ENCODE measurements around the gene IGSF3. TPM values are rescaled to one million over a fixed set of nuclear protein-coding genes. Genes with fewer than 3 reads are reported as not detected.

Gene IGSF3
- total RNA-seq, 1 donor from 2014 or later, result 2.1 TPM

- Mint-ChIP-seq H3K27ac (no peak overlapping the region), H3K36me3 (ENCODE audit: low read depth) (no peaks in the 10 kb centered on the region)
- intact Hi-C loops (cut with micrococcal nuclease), result no loop called here
Observed at GRCh38 chr1:116587501-116588227, 79.9 kb downstream of the IGSF3 start.

GRCh38 chr1:116586741-116587143, 80.8 kb downstream of the IGSF3 start:
- H3K36me3 Mint-ChIP-seq (ENCODE audit: low read depth), result no peaks in the 10 kb centered on the region
- no peaks in the 10 kb centered on the region for H3K9me3 Mint-ChIP-seq
- no peak overlapping the region for H3K27ac Mint-ChIP-seq
- intact Hi-C loops (cut with micrococcal nuclease), result no loop called here
- H3K27me3 Mint-ChIP-seq, result no peaks in the 10 kb centered on the region
- DNase-seq, result no peak
- H3K4me3 Mint-ChIP-seq, result no peak overlapping the region
- peaks cover 9% of the 10 kb centered on the region for H3K4me1 Mint-ChIP-seq

More at GRCh38 chr1:116587501-116588227, 79.9 kb downstream of the IGSF3 start:
- no peaks in the 10 kb centered on the region for H3K27me3 Mint-ChIP-seq
- H3K9me3 Mint-ChIP-seq, result no peaks in the 10 kb centered on the region
- H3K4me3 Mint-ChIP-seq, result no peak overlapping the region
- no peak for DNase-seq
- peaks cover 9% of the 10 kb centered on the region for H3K4me1 Mint-ChIP-seq

GRCh38 chr1:116585886-116586285, 81.6 kb downstream of the IGSF3 start:
- Mint-ChIP-seq H3K27ac (no peak overlapping the region), H3K4me1 (peaks cover 9% of the 10 kb centered on the region), H3K27me3 (no peaks in the 10 kb centered on the region), H3K4me3 (no peak overlapping the region), H3K36me3 (ENCODE audit: low read depth) (no peaks in the 10 kb centered on the region), H3K9me3 (no peaks in the 10 kb centered on the region)
- DNase-seq, result no peak
- intact Hi-C loops (cut with micrococcal nuclease), result no loop called here

- Mint-ChIP-seq H3K36me3 (ENCODE audit: low read depth) (no peaks in the 10 kb centered on the region), H3K27ac (no peak overlapping the region), H3K4me3 (no peak overlapping the region), H3K27me3 (peaks cover 8% of the 10 kb centered on the region), H3K9me3 (no peaks in the 10 kb centered on the region), H3K4me1 (no peaks in the 10 kb centered on the region)
- no peak for DNase-seq
- intact Hi-C loops (cut with micrococcal nuclease), result no loop called here
Observed at GRCh38 chr1:116581323-116581885, 86.1 kb downstream of the IGSF3 start.

- no peak for DNase-seq
- peaks cover 8% of the 10 kb centered on the region for H3K27me3 Mint-ChIP-seq
- intact Hi-C loops (cut with micrococcal nuclease), result no loop called here
- no peaks in the 10 kb centered on the region for H3K36me3 Mint-ChIP-seq (ENCODE audit: low read depth)
- no peak overlapping the region for H3K27ac Mint-ChIP-seq
- no peak overlapping the region for H3K4me3 Mint-ChIP-seq
- H3K4me1 Mint-ChIP-seq, result peaks cover 2% of the 10 kb centered on the region
- no peaks in the 10 kb centered on the region for H3K9me3 Mint-ChIP-seq
Observed at GRCh38 chr1:116580446-116581322, 86.8 kb downstream of the IGSF3 start.

- DNase-seq, result no peak
- Mint-ChIP-seq H3K36me3 (ENCODE audit: low read depth) (no peaks in the 10 kb centered on the region), H3K4me3 (no peak overlapping the region), H3K27me3 (peaks cover 8% of the 10 kb centered on the region), H3K4me1 (peaks cover 10% of the 10 kb centered on the region), H3K9me3 (no peaks in the 10 kb centered on the region), H3K27ac (no peak overlapping the region)
- intact Hi-C loops (cut with micrococcal nuclease), result loop anchor here (10.0 kb wide), 1 partner anchor 785 kb away; the partner anchor contains the start of gene MAN1A2
Observed at GRCh38 chr1:116579259-116579875, 88.2 kb downstream of the IGSF3 start.

- intact Hi-C loops (cut with micrococcal nuclease), result loop anchor here (10.0 kb wide), 1 partner anchor 786 kb away; the partner anchor contains the start of gene MAN1A2
Observed at GRCh38 chr1:116578581-116578980, 89.0 kb downstream of the IGSF3 start.

GRCh38 chr1:116577759-116578314, 89.7 kb downstream of the IGSF3 start:
- H3K36me3 Mint-ChIP-seq (ENCODE audit: low read depth), result no peaks in the 10 kb centered on the region
- H3K9me3 Mint-ChIP-seq, result no peaks in the 10 kb centered on the region
- H3K27ac Mint-ChIP-seq, result no peak overlapping the region
- no peak for DNase-seq
- H3K27me3 Mint-ChIP-seq, result peaks cover 8% of the 10 kb centered on the region
- H3K4me3 Mint-ChIP-seq, result no peak overlapping the region
- intact Hi-C loops (cut with micrococcal nuclease), result loop anchor here (10.0 kb wide), 1 partner anchor 787 kb away; the partner anchor contains the start of gene MAN1A2
- H3K4me1 Mint-ChIP-seq, result peaks cover 16% of the 10 kb centered on the region

More at GRCh38 chr1:116578581-116578980, 89.0 kb downstream of the IGSF3 start:
- Mint-ChIP-seq H3K27ac (no peak overlapping the region), H3K4me3 (no peak overlapping the region), H3K27me3 (peaks cover 8% of the 10 kb centered on the region), H3K36me3 (ENCODE audit: low read depth) (no peaks in the 10 kb centered on the region), H3K4me1 (peaks cover 14% of the 10 kb centered on the region), H3K9me3 (no peaks in the 10 kb centered on the region)
- DNase-seq, result no peak

- DNase-seq, result peak; percentile 89
- Mint-ChIP-seq H3K4me3 (no peak overlapping the region), H3K36me3 (ENCODE audit: low read depth) (peaks cover 5% of the 10 kb centered on the region), H3K9me3 (no peaks in the 10 kb centered on the region), H3K4me1 (peaks cover 32% of the 10 kb centered on the region), H3K27ac (no peak overlapping the region), H3K27me3 (peaks cover 8% of the 10 kb centered on the region)
- intact Hi-C loops (cut with micrococcal nuclease), result loop anchor here (1.0 to 10.0 kb wide), 11 partner anchors 22 to 790 kb away; partner anchors contain the start of genes CD101 and MAN1A2
Observed at GRCh38 chr1:116574581-116575291, 92.8 kb downstream of the IGSF3 start.

GRCh38 chr1:116573431-116574095, 94.0 kb downstream of the IGSF3 start:
- no peak overlapping the region for H3K4me3 Mint-ChIP-seq
- intact Hi-C loops (cut with micrococcal nuclease), result loop anchor here (1.0 to 10.0 kb wide), 11 partner anchors 23 to 791 kb away; partner anchors contain the start of genes CD101 and MAN1A2
- H3K27me3 Mint-ChIP-seq, result peaks cover 5% of the 10 kb centered on the region
- peaks cover 13% of the 10 kb centered on the region for H3K36me3 Mint-ChIP-seq (ENCODE audit: low read depth)
- DNase-seq, result no peak
- no peaks in the 10 kb centered on the region for H3K9me3 Mint-ChIP-seq
- H3K4me1 Mint-ChIP-seq, result peaks cover 44% of the 10 kb centered on the region
- H3K27ac Mint-ChIP-seq, result no peak overlapping the region

GRCh38 chr1:116572771-116573430, 94.6 kb downstream of the IGSF3 start:
- H3K4me1 Mint-ChIP-seq, result peaks cover 51% of the 10 kb centered on the region
- no peak overlapping the region for H3K27ac Mint-ChIP-seq
- H3K36me3 Mint-ChIP-seq (ENCODE audit: low read depth), result peaks cover 19% of the 10 kb centered on the region
- intact Hi-C loops (cut with micrococcal nuclease), result loop anchor here (5.0 to 10.0 kb wide), 8 partner anchors 99 to 792 kb away; partner anchors contain the start of genes CD101 and MAN1A2
- peaks cover 5% of the 10 kb centered on the region for H3K27me3 Mint-ChIP-seq
- H3K4me3 Mint-ChIP-seq, result no peak overlapping the region
- no peaks in the 10 kb centered on the region for H3K9me3 Mint-ChIP-seq
- DNase-seq, result no peak

- H3K27ac Mint-ChIP-seq, result peak overlapping the region; percentile 88
Observed at GRCh38 chr1:116572099-116572498, 95.4 kb downstream of the IGSF3 start.

More at GRCh38 chr1:116572099-116572498, 95.4 kb downstream of the IGSF3 start:
- intact Hi-C loops (cut with micrococcal nuclease), result loop anchor here (5.0 to 10.0 kb wide), 8 partner anchors 100 to 793 kb away; partner anchors contain the start of genes CD101 and MAN1A2
- no peaks in the 10 kb centered on the region for H3K9me3 Mint-ChIP-seq
- H3K36me3 Mint-ChIP-seq (ENCODE audit: low read depth), result peaks cover 22% of the 10 kb centered on the region
- peaks cover 54% of the 10 kb centered on the region for H3K4me1 Mint-ChIP-seq
- peak overlapping the region; percentile 95 for H3K4me3 Mint-ChIP-seq
- no peak for DNase-seq
- H3K27me3 Mint-ChIP-seq, result peaks cover 3% of the 10 kb centered on the region
